ENCODE measurements around the gene PLAC1.

DNA sequence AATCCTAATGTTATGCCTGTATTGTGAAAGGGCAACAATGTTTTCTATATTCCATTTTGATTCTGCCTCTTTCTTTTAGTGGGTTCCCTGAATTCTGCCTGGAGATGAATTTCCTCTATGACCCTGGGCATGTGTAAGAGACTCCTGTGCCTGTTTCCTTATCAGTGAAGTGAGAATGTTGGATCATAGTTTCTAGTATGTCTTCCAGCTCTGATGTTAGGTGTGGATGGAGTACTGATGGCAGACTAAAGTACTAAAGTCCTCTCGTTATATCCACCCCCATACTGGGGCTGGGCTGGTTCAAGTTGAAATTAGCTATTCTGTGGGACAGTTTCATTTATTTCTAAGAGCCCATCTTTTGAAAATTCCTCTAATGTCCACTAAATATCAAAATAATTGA lies 29.6 kb downstream of the PLAC1 start:
- TF ChIP-seq EP300 (IDR thresholded peaks at IDR 0.05) (no peak), POLR2A (IDR thresholded peaks at IDR 0.05) (no peak), POLR2AphosphoS5 (IDR thresholded peaks at IDR 0.05) (no peak)
- TF ChIP-seq, protein P1, sequence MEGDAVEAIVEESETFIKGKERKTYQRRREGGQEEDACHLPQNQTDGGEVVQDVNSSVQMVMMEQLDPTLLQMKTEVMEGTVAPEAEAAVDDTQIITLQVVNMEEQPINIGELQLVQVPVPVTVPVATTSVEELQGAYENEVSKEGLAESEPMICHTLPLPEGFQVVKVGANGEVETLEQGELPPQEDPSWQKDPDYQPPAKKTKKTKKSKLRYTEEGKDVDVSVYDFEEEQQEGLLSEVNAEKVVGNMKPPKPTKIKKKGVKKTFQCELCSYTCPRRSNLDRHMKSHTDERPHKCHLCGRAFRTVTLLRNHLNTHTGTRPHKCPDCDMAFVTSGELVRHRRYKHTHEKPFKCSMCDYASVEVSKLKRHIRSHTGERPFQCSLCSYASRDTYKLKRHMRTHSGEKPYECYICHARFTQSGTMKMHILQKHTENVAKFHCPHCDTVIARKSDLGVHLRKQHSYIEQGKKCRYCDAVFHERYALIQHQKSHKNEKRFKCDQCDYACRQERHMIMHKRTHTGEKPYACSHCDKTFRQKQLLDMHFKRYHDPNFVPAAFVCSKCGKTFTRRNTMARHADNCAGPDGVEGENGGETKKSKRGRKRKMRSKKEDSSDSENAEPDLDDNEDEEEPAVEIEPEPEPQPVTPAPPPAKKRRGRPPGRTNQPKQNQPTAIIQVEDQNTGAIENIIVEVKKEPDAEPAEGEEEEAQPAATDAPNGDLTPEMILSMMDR (IDR thresholded peaks at IDR 0.05): no peak
